Measurements from ENCODE around the gene TLCD2. TPM values are rescaled to one million over a fixed set of nuclear protein-coding genes. Genes with fewer than 3 reads are reported as not detected.
A peak's percentile ranks its signal among the peaks of the same experiment; 100 is the strongest.

TLCD2 gene
- total RNA-seq, 1 experiment from 2014 or later: 1.9 TPM

DNA sequence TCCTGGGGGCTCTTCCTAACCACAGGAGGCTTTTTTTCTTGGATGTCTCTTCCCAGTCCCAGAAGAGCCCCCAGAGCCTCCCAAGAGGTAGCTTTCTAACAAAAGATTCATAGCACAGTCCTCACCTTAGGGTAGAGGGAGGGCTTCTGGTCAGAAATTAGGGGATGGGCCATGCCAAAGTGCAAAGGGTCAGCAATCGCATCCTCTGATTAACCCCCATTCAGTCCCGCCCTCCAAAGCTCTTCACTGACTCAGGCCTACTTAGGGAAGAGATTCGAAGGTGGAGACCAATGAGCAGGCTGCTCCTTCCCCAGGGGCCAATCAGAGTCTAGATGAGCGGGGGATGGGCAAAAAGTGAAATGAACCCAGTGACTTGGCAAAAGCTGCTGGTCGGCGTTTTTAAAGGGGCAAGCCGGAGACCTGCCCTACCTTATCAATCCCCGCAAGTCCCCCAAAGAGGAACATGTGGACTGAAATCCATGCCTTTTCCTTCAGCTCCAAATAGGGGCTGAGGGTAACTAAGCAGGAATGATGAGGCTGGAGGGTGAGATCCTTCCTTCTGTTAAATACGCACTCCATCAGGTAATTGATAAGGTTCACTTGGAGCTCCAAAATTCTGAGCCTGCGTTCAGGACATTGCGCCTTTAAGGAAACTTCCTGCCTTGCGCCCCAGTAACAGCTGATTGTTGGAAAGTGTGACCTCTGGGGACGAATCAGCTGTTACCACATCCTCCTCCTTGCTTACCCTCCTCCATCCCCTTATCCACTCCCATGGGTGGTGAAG, 6.9 kb upstream of the TLCD2 start (continued):
- TF ChIP-seq TEAD4 (CRISPR knock-in tag; IDR thresholded peaks at IDR 0.05) (no peak), TP53 (CRISPR knock-in tag; IDR thresholded peaks at IDR 0.05) (no peak), ZNF671 (CRISPR knock-in tag; IDR thresholded peaks at IDR 0.05) (no peak), ZNF121 (CRISPR knock-in tag; IDR thresholded peaks at IDR 0.05) (no peak), GABPB1 (CRISPR knock-in tag; IDR thresholded peaks at IDR 0.05) (0 out of 2 replicates have a peak, but pooled peaks have one; percentile 38), NR3C1 (CRISPR knock-in tag; conservative IDR thresholded peaks at IDR 0.05; ENCODE audit: low read depth) (no peak), AR (CRISPR knock-in tag; IDR thresholded peaks at IDR 0.05) (no peak), TCF7 (CRISPR knock-in tag; IDR thresholded peaks at IDR 0.05; ENCODE audit: low read depth) (no peak), NFE2L1 (CRISPR knock-in tag; IDR thresholded peaks at IDR 0.05) (peak; percentile 98), ZBTB21 (CRISPR knock-in tag; IDR thresholded peaks at IDR 0.05; ENCODE audit: borderline replicate concordance) (no peak), ZNF232 (CRISPR knock-in tag; IDR thresholded peaks at IDR 0.05) (no peak), SMAD3 (CRISPR knock-in tag; IDR thresholded peaks at IDR 0.05; ENCODE audit: borderline replicate concordance) (no peak), ZMAT4 (CRISPR knock-in tag; IDR thresholded peaks at IDR 0.05) (no peak), PRRX2 (CRISPR knock-in tag; IDR thresholded peaks at IDR 0.05) (no peak), OVOL2 (CRISPR knock-in tag; IDR thresholded peaks at IDR 0.05; ENCODE audit: borderline replicate concordance) (no peak), GTF2I (CRISPR knock-in tag; conservative IDR thresholded peaks at IDR 0.05) (no peak), MXD4 (CRISPR knock-in tag; IDR thresholded peaks at IDR 0.05; ENCODE audit: borderline replicate concordance) (no peak), USF2 (CRISPR knock-in tag; IDR thresholded peaks at IDR 0.05) (peak; percentile 65), CBFB (CRISPR knock-in tag; IDR thresholded peaks at IDR 0.05; ENCODE audit: low read depth) (no peak), HMGXB4 (CRISPR knock-in tag; IDR thresholded peaks at IDR 0.05) (no peak), SOX15 (CRISPR knock-in tag; IDR thresholded peaks at IDR 0.05) (no peak), ELF4 (CRISPR knock-in tag; IDR thresholded peaks at IDR 0.05; ENCODE audit: low read depth) (no peak), IRF2 (CRISPR knock-in tag; IDR thresholded peaks at IDR 0.05; ENCODE audit: borderline replicate concordance, low read depth) (no peak), RORB (CRISPR knock-in tag; IDR thresholded peaks at IDR 0.05) (no peak)
- TF ChIP-seq, protein P1, sequence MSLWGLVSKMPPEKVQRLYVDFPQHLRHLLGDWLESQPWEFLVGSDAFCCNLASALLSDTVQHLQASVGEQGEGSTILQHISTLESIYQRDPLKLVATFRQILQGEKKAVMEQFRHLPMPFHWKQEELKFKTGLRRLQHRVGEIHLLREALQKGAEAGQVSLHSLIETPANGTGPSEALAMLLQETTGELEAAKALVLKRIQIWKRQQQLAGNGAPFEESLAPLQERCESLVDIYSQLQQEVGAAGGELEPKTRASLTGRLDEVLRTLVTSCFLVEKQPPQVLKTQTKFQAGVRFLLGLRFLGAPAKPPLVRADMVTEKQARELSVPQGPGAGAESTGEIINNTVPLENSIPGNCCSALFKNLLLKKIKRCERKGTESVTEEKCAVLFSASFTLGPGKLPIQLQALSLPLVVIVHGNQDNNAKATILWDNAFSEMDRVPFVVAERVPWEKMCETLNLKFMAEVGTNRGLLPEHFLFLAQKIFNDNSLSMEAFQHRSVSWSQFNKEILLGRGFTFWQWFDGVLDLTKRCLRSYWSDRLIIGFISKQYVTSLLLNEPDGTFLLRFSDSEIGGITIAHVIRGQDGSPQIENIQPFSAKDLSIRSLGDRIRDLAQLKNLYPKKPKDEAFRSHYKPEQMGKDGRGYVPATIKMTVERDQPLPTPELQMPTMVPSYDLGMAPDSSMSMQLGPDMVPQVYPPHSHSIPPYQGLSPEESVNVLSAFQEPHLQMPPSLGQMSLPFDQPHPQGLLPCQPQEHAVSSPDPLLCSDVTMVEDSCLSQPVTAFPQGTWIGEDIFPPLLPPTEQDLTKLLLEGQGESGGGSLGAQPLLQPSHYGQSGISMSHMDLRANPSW (CRISPR knock-in tag; conservative IDR thresholded peaks at IDR 0.05; ENCODE audit: low read depth): no peak
- TF ChIP-seq, protein P2, sequence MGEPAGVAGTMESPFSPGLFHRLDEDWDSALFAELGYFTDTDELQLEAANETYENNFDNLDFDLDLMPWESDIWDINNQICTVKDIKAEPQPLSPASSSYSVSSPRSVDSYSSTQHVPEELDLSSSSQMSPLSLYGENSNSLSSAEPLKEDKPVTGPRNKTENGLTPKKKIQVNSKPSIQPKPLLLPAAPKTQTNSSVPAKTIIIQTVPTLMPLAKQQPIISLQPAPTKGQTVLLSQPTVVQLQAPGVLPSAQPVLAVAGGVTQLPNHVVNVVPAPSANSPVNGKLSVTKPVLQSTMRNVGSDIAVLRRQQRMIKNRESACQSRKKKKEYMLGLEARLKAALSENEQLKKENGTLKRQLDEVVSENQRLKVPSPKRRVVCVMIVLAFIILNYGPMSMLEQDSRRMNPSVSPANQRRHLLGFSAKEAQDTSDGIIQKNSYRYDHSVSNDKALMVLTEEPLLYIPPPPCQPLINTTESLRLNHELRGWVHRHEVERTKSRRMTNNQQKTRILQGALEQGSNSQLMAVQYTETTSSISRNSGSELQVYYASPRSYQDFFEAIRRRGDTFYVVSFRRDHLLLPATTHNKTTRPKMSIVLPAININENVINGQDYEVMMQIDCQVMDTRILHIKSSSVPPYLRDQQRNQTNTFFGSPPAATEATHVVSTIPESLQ (CRISPR knock-in tag; IDR thresholded peaks at IDR 0.05): no peak
- TF ChIP-seq, protein P3, sequence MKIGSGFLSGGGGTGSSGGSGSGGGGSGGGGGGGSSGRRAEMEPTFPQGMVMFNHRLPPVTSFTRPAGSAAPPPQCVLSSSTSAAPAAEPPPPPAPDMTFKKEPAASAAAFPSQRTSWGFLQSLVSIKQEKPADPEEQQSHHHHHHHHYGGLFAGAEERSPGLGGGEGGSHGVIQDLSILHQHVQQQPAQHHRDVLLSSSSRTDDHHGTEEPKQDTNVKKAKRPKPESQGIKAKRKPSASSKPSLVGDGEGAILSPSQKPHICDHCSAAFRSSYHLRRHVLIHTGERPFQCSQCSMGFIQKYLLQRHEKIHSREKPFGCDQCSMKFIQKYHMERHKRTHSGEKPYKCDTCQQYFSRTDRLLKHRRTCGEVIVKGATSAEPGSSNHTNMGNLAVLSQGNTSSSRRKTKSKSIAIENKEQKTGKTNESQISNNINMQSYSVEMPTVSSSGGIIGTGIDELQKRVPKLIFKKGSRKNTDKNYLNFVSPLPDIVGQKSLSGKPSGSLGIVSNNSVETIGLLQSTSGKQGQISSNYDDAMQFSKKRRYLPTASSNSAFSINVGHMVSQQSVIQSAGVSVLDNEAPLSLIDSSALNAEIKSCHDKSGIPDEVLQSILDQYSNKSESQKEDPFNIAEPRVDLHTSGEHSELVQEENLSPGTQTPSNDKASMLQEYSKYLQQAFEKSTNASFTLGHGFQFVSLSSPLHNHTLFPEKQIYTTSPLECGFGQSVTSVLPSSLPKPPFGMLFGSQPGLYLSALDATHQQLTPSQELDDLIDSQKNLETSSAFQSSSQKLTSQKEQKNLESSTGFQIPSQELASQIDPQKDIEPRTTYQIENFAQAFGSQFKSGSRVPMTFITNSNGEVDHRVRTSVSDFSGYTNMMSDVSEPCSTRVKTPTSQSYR (CRISPR knock-in tag; IDR thresholded peaks at IDR 0.05): peak; percentile 31; the same call in 1 of the 2 replicates

All from WTC11 (cell line).